GM12865 (cell line): ENCODE measurements around the gene SNX14.
"Not testable (repeated sequence)": the region's sequence is repeated elsewhere in the genome, so short reads cannot be mapped to it uniquely, and the experiment has no call there.

Experiments used
- DNase-seq: peaks from one replicate; pipeline ENCODE4 v3.0.0; 2010; ENCODE audit warnings: low read depth
- H3K4me3 ChIP-seq: 2 replicates; pipeline ENCODE4 v1.5.1; 2011; ENCODE audit warnings: mild to moderate bottlenecking, low read depth, low read length, control low read depth
- TF ChIP-seq, protein P1 (sequence below): IDR thresholded peaks from 2 replicates; pipeline ENCODE4 v1.5.1; 2011; ENCODE audit warnings: low read length, control low read depth, low read depth, inconsistent platforms; ENCODE audit not compliant: insufficient read depth; ENCODE audit errors: missing control alignments

Gene SNX14

DNA sequence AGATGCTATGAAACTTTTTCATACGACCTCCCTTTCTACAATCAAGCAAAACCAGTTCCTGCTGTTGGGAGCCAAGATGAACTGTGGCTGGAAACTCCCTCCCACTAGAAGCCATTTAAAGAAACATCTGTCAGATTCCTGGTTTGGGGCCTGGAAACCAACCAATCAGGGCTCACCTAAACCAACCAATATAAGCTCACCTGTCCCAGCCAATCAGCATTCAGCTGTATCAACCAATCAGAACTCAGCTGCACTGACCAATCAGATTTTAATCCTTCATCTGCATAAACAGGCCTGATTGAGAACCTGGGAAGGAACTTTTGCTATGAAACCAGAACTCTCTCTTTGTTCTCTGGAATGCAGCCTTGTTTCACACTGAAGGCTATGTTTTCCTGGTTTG is 42.4 kb downstream of the SNX14 start:
- peak; percentile 10 for DNase-seq
- TF ChIP-seq, protein P1, sequence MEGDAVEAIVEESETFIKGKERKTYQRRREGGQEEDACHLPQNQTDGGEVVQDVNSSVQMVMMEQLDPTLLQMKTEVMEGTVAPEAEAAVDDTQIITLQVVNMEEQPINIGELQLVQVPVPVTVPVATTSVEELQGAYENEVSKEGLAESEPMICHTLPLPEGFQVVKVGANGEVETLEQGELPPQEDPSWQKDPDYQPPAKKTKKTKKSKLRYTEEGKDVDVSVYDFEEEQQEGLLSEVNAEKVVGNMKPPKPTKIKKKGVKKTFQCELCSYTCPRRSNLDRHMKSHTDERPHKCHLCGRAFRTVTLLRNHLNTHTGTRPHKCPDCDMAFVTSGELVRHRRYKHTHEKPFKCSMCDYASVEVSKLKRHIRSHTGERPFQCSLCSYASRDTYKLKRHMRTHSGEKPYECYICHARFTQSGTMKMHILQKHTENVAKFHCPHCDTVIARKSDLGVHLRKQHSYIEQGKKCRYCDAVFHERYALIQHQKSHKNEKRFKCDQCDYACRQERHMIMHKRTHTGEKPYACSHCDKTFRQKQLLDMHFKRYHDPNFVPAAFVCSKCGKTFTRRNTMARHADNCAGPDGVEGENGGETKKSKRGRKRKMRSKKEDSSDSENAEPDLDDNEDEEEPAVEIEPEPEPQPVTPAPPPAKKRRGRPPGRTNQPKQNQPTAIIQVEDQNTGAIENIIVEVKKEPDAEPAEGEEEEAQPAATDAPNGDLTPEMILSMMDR = no peak
- H3K4me3 ChIP-seq = no peak overlapping the region

DNA sequence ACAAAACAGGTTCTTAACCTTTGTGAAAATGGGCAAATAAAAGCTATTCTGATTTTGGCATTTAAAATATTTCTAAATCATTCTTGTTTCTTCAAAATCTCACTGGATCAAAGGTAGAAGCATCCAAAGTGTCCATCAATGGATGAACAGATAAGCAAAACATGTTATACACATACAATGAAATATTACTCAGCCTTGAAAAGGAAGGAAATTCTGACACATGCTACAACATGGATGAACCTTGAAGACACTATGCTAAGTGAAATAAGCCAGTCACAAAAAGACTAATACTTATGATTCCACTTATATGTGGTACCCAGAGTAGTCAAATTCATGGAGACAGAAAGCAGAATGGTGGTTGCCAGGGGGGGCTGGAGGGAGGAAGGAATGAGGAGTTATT is 45.9 kb downstream of the SNX14 start:
- TF ChIP-seq, protein P1 = no peak
- no peak for DNase-seq
- H3K4me3 ChIP-seq = no peak overlapping the region

DNA sequence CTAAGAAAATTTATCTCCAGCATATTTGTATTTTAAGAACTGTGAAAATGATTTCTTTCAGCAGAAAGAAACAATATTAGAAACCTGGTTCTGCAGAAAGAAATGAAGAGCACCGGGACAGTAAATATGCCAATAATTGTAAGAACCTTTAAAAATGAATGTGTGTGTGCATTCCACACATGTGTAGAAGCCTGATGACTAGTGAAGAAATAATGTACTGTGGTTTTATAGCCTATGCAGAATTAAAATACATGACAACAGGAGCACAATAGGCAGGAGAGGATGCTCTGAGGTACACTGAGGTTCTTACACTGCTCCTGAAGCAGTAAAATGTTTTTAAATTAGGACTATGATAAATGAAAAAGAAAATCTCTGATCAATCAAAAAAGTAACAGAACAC is 48.9 kb downstream of the SNX14 start:
- TF ChIP-seq, protein P1 = no peak
- no peak for DNase-seq

DNA sequence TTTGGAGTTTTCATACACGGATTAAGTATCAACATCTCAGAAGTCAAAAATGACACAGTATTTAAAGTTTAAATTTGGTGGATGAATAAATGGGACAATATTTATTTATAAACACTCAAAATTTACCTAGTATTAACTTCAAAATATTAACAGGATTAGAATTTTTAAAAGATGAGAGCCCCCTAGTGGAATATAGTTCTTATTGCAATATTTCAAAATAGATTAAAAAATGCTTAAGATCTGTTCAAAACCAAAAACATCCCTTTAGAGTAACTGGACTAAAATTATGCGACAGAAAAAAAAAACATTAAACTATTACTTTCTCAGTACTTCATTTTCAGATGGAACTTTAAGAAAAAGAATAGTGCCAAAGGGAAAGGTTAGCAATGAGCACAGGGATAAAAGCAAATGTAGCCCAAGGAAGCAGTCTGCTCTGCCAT is 56.6 kb downstream of the SNX14 start:
- TF ChIP-seq, protein P1 = peak; percentile 31
- no peak overlapping the region for H3K4me3 ChIP-seq
- DNase-seq = no peak

More for the DNA sequence above, 48.9 kb downstream of the SNX14 start:
- no peak overlapping the region for H3K4me3 ChIP-seq

DNA sequence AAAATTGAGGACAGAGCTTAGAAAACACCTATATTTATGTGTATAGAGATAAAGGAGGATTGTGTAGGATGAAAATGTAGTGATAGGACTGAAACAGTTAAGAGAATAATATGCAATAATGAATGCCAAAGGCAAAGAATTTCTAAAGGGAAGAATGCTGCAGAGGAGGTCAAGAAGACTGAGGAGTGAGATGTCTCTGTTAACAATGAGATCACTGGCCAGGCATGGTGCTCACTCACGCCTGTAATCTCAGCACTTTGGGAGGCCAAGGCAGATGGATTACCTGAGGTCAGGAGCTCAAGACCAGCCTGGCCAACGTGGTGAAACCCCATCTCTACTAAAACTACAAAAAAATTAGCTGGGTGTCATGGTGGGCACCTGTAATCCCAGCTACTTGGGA is 69.4 kb downstream of the SNX14 start:
- DNase-seq, H3K4me3 ChIP-seq: not testable (repeated sequence)

DNA sequence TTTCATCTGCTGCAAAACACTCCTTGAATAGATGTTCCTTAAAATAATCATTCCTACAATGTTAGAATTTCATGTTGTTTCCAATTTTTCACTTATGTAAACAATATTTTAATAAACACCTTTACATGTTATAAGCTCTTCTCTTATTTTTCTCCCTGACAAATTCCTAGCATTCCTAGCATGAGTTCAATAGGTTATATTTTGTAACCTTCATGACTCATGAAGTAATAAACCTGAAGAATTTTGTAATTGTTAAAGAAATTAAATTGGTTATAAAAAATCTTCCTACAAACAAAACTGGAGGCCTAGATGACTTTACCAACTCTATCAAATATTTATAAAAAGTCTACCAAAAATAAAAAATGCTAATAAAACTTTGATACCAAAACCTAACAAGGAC is 77.5 kb downstream of the SNX14 start:
- TF ChIP-seq, protein P1 = no peak
- H3K4me3 ChIP-seq = no peak overlapping the region
- no peak for DNase-seq

DNA sequence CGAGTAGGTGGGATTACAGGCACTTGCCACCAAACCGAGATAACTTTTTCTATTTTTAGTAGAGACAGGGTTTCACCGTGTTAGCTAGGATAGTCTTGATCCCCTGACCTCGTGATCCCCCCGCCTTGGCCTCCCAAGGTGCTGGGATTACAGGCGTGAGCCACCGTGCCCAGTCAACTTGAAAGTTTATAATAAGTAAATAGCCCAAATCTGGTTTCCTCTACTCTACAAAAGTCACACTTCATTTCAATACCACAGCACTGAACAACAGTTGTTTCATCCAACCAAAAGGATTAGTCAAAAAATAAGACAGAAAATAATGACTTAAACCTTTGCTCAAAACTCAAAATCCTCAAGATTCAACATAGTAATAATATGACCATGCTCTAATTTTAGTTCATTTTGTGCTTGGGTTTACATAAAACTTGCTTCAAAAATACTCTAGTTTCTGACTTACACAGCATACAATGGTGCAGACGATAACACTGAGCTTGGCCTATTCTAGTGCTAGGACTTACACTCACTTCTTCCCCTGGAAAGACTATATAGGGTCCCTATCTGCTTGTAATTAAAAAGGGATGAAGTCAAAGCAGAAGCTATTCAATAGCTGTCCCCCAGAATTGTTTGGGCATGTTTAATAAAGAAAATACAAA is 87.1 kb downstream of the SNX14 start:
- H3K4me3 ChIP-seq = no peak overlapping the region
- TF ChIP-seq, protein P1 = no peak
- peak; percentile 21 for DNase-seq
